KMS-11 (cell line): ENCODE measurements around the gene FTCD.

Experiments
- H2AFZ ChIP-seq: fragments of 200-600 bp; sonication (generic); 2 replicates; pipeline ENCODE4 v1.6.1; 2016; ENCODE audit warnings: antibody characterized with exemption, mixed run types, low read depth
- H3K27ac ChIP-seq: fragments of 200-600 bp; sonication (generic); 2 replicates; pipeline ENCODE4 v1.6.1; 2016; ENCODE audit warnings: mild to moderate bottlenecking, mixed run types
- H3K27me3 ChIP-seq: fragments of 200-600 bp; sonication (generic); 2 replicates; pipeline ENCODE4 v1.6.1; 2017; ENCODE audit warnings: mild to moderate bottlenecking, low read depth, mixed run types, moderate library complexity; ENCODE audit not compliant: insufficient read depth
- H3K36me3 ChIP-seq: fragments of 200-600 bp; sonication (generic); 2 replicates; pipeline ENCODE4 v1.6.1; 2017; ENCODE audit warnings: mild to moderate bottlenecking, mixed run types; ENCODE audit not compliant: insufficient read depth
- H3K4me1 ChIP-seq: fragments of 200-600 bp; sonication (generic); 2 replicates; pipeline ENCODE4 v1.6.1; 2016; ENCODE audit warnings: mild to moderate bottlenecking, low read depth, mixed run types; ENCODE audit not compliant: poor library complexity, severe bottlenecking
- H3K4me2 ChIP-seq: fragments of 200-600 bp; sonication (generic); 2 replicates; pipeline ENCODE4 v1.7.0; 2016; ENCODE audit warnings: mild to moderate bottlenecking, mixed run types
- H3K4me3 ChIP-seq: fragments of 200-600 bp; sonication (generic); IDR thresholded peaks from 2 replicates; pipeline ENCODE4 v1.6.1; 2017; ENCODE audit warnings: low read depth, low read length, mixed read lengths; ENCODE audit not compliant: insufficient read depth
- H3K79me2 ChIP-seq: fragments of 200-600 bp; sonication (generic); 2 replicates; pipeline ENCODE4 v1.6.1; 2016; ENCODE audit warnings: low read depth, mixed run types; ENCODE audit not compliant: insufficient read depth
- H3K9ac ChIP-seq: fragments of 200-600 bp; sonication (generic); 2 replicates; pipeline ENCODE4 v1.6.1; 2016; ENCODE audit warnings: mild to moderate bottlenecking, mixed run types
- H4K20me1 ChIP-seq: fragments of 200-600 bp; sonication (generic); 2 replicates; pipeline ENCODE4 v1.6.1; 2016; ENCODE audit warnings: mild to moderate bottlenecking, mixed run types; ENCODE audit not compliant: insufficient read depth
- TF ChIP-seq, protein P1 (sequence below): fragments of 200-600 bp; sonication (generic); conservative IDR thresholded peaks from 2 replicates; pipeline ENCODE4 v1.6.1; 2017; ENCODE audit warnings: low read depth, mild to moderate bottlenecking, antibody characterized with exemption, low read length, moderate library complexity, mixed read lengths

FTCD gene

DNA sequence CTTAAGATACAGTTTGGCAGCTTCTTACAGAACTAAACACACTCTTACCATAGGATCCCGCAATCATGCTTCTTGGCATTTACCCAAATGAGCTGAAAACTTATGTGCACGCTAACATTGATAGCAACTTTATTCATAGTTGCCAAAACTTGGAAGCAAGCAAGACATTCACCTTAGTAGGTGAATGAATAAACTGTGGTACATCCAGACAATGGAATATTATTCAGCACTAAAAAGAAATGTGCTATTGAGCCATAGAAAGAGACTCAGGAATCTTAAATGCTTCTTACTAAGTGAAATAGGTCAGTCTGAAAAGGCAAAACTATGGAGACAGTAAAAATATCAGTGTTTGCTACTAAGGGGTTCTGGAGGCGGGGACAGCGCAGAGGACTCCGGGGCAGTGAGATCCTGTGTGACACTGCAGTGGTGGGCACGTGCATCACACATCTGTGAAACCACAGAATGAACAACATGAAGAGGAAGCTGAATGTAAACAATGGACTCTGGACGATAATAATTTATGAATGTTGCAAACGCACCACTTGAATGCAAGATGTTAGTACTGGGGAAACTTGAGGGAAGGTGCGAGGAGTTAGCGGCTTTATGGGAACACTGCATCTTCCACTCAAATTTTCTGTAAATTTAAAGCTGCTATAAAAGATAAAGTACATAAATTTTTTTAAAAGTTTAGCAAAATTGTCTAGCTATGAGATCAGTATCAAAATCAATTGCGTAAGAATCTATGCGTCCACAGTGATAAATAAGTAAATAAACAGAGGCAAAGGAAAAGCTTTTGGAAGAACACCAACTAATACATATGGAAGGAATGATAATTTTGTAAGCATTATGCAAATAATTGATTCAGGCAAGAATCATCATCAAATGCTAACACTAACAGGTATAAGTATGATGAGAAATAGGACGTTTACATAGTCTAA lies 44.3 kb upstream of the FTCD start:
- no peaks in the 10 kb centered on the region for H3K27me3 ChIP-seq
- no peaks in the 10 kb centered on the region; the same call in 1 of the 2 replicates for H3K79me2 ChIP-seq
- H4K20me1 ChIP-seq = no peaks in the 10 kb centered on the region
- H3K36me3 ChIP-seq = peaks cover 5% of the 10 kb centered on the region; the same call in 1 of the 2 replicates
- H3K9ac ChIP-seq = no peak overlapping the region
- no peaks in the 10 kb centered on the region for H3K4me1 ChIP-seq
- no peak overlapping the region for H3K4me3 ChIP-seq
- no peak overlapping the region for H2AFZ ChIP-seq
- H3K27ac ChIP-seq = no peak overlapping the region
- TF ChIP-seq, protein P1, sequence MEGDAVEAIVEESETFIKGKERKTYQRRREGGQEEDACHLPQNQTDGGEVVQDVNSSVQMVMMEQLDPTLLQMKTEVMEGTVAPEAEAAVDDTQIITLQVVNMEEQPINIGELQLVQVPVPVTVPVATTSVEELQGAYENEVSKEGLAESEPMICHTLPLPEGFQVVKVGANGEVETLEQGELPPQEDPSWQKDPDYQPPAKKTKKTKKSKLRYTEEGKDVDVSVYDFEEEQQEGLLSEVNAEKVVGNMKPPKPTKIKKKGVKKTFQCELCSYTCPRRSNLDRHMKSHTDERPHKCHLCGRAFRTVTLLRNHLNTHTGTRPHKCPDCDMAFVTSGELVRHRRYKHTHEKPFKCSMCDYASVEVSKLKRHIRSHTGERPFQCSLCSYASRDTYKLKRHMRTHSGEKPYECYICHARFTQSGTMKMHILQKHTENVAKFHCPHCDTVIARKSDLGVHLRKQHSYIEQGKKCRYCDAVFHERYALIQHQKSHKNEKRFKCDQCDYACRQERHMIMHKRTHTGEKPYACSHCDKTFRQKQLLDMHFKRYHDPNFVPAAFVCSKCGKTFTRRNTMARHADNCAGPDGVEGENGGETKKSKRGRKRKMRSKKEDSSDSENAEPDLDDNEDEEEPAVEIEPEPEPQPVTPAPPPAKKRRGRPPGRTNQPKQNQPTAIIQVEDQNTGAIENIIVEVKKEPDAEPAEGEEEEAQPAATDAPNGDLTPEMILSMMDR = no peak
- H3K4me2 ChIP-seq = no peak overlapping the region

DNA sequence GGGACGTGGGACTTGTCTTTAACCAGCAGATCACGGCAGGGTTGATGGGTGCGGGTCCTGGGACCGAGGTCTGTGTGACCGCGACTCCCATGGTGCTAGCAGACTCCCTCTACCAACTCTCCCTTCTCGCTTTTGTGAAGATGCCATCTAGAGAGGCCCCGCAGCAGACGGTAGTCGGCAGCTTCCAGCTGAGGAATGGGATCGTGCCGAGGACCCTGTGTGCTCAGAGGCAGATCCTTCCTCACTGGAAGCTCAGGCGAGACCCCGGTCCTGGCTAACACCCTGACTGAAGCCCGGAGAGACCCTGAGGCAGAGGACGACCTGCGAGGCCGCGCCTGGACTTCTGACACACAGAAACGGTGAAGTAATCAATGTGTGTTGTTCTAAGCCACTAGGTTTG lies 41.4 kb upstream of the FTCD start:
- Histone ChIP-seq H3K36me3 (peaks cover 5% of the 10 kb centered on the region; the same call in 1 of the 2 replicates), H3K79me2 (no peaks in the 10 kb centered on the region; the same call in 1 of the 2 replicates), H2AFZ (no peak overlapping the region), H3K4me3 (no peak overlapping the region), H4K20me1 (no peaks in the 10 kb centered on the region), H3K27ac (no peak overlapping the region), H3K9ac (no peak overlapping the region), H3K4me2 (no peak overlapping the region), H3K27me3 (no peaks in the 10 kb centered on the region), H3K4me1 (no peaks in the 10 kb centered on the region)
- TF ChIP-seq, protein P1 = no peak

DNA sequence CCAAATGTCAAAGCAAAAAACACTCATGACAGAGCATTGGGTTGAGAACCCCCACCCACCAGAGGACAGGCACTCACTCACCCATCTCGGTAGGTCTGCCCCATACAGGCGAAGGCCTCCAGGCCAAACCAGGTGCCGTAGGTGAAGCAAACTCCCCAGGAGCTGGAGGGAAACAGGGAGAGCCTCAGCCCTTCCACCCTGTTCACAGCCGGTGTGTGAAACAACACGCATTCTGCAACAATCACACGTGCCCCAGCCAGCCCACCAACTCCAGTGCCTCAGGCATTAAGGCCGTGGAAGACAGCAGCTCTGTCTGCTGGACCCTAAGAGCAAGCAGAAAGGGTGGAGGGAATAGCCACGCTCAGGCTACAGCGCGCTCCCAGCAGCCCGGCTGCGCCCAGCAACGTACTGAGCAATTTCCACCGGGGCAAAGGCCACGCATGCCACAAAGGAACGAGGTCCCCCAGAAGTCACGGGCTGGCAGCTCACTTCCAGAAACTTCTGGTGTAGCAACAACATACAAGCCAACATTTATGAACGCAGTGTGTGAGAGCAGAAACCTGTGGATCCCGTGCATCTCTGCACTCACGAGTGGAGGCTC lies 40.3 kb upstream of the FTCD start:
- no peak overlapping the region for H2AFZ ChIP-seq
- H3K4me3 ChIP-seq = no peak overlapping the region
- peaks cover 2% of the 10 kb centered on the region for H3K4me1 ChIP-seq
- H3K36me3 ChIP-seq = peaks cover 5% of the 10 kb centered on the region; the same call in 1 of the 2 replicates
- TF ChIP-seq, protein P1 = no peak
- no peak overlapping the region for H3K4me2 ChIP-seq
- H4K20me1 ChIP-seq = no peaks in the 10 kb centered on the region
- no peak overlapping the region for H3K9ac ChIP-seq
- no peak overlapping the region for H3K27ac ChIP-seq
- no peaks in the 10 kb centered on the region; the same call in 1 of the 2 replicates for H3K79me2 ChIP-seq
- no peaks in the 10 kb centered on the region for H3K27me3 ChIP-seq

DNA sequence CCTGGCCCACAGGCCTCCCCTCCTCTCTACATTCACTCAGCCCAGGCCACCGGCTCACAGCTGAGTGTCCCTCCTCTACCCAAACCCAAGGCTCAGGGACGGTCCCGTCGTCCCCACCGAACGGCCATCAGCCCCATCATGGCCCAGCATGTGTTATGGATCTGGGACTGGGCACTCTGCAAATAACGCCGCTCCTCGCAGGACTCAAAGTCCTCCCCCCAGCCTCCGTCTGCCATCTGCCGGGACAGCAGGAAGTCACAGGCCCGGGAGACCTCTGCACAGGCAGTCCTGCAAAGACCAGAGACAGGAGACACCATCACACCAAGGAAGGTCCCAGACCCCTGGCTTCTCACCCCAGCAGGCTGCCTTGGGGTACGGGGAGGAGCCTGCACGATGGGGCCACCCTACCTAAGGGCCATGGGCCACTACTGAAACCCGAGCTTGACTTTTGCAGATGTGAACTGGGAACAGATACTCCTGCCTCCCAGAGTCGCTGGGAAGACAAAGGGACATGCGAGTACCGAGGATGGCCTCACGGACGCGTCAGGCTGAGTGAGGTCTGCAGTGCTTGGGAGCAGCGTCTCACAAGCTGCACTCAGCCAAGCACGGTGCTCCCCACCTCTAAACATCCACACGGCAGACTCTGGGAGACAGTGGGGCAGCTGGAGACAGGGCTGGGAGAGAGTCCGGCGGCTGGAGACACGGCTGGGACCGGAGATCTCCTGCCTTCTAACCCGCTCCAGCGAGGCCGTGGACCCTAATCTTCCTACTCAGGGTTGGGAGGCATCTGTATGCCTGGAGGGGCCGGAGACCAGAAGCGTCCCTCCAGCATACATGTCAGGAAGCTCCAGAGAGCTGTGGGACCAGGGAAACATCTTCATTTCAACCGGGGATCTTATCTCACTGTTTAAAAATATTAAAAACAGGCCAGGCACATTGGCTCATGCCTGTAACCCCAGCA lies 39.3 kb upstream of the FTCD start:
- no peak overlapping the region for H3K9ac ChIP-seq
- TF ChIP-seq, protein P1 = no peak
- no peaks in the 10 kb centered on the region; the same call in 1 of the 2 replicates for H3K79me2 ChIP-seq
- peaks cover 5% of the 10 kb centered on the region; the same call in 1 of the 2 replicates for H3K36me3 ChIP-seq
- no peaks in the 10 kb centered on the region for H4K20me1 ChIP-seq
- H3K4me2 ChIP-seq = no peak overlapping the region
- no peak overlapping the region for H3K4me3 ChIP-seq
- no peak overlapping the region for H2AFZ ChIP-seq
- no peaks in the 10 kb centered on the region for H3K27me3 ChIP-seq
- H3K27ac ChIP-seq = no peak overlapping the region
- peaks cover 11% of the 10 kb centered on the region for H3K4me1 ChIP-seq
